HG03432 (cell line): Measurements from ENCODE around the gene DIS3L.
A peak's percentile ranks its signal among the peaks of the same experiment; 100 is the strongest.
"Not testable (repeated sequence)": the region's sequence is repeated elsewhere in the genome, so short reads cannot be mapped to it uniquely, and the experiment has no call there.

Source experiments
- ATAC-seq: cut with Tn5 transposase; IDR thresholded peaks from one replicate; pipeline ENCODE4 v1.9.1; 2021; ENCODE audit warnings: mild to moderate bottlenecking, moderate library complexity; ENCODE audit not compliant: unreplicated experiment

Gene DIS3L

GRCh38 chr15:66293419-66294156 is at the start of gene DIS3L:
Gene DIS3L, plus strand, starts transcription at chr15:66293568. Its CDS starts 29 bp downstream, at chr15:66293597.
- peak; percentile 68 for ATAC-seq

- not testable (repeated sequence) for ATAC-seq
Measured at GRCh38 chr15:66245832-66246231, 47.5 kb upstream of the DIS3L start.

DNA sequence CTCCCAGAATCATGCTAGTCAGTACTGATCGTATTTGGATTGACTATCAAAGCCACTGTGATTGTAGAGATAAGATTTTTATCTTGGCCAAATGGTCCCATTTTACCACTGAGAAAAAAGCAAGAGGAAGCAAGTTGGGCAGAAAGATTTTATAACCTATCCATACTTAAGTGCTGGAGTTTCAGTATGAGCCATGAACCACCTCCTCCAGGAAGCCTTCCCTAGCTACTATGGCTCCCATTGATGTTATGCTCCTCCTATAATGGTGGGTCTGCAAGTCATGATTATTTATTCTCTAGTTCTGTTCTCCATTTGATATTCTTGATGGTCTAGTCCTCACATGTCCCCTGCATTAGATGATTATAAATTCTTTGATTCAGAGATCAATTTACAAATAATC is 46.4 kb upstream of the DIS3L start:
- no peak for ATAC-seq

- ATAC-seq, result no peak
Measured at GRCh38 chr15:66249605-66250174, 43.7 kb upstream of the DIS3L start.

- ATAC-seq, result no peak
Measured at GRCh38 chr15:66251065-66251789, 42.1 kb upstream of the DIS3L start.

- no peak for ATAC-seq
Measured at GRCh38 chr15:66251790-66252684, 41.3 kb upstream of the DIS3L start.

GRCh38 chr15:66252685-66253417 is 40.5 kb upstream of the DIS3L start:
- ATAC-seq, result no peak

DNA sequence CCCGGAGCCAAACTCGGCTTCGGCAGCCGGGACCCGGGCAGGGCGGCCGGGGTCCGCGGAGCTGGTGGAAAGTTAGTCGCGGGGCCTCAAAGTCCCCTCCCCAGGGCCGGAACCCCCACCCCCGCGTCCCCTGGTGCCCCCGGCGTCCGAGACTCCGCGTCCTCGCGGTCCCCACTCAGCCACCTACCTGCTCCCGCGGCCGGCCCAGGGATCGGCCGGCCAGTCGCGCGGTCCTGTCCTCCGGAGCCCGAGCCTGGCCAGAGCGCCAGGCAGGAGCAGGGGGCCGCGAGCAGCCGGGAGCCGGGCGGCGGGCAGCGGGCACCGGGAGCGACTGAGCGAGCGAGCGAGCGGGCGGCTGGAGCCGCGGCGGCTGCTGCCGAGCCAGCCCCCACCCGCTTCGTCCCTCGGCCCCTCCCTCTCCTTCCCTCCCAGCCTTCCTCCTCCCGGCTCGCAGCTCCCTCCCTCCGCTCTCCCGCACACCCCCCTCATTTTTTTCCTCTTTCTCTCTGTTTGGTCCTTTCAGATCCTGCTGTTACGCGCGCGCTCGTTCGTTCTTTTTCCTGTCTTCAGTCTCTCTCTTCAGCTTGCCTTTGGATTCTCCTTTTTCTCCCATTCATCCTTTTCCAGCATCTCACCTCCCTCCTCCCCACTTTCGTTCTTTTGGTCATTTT is 39.8 kb upstream of the DIS3L start, which contains the start of gene MEGF11:
Gene MEGF11, minus strand, starts transcription at position 333 of the 671 bp plus-strand sequence. CDS start 125,347 bp downstream, outside the sequence.
- no peak for ATAC-seq

GRCh38 chr15:66254089-66254950 is 39.0 kb upstream of the DIS3L start:
- no peak for ATAC-seq

GRCh38 chr15:66254951-66255676 is 38.3 kb upstream of the DIS3L start:
- ATAC-seq, result no peak

DNA sequence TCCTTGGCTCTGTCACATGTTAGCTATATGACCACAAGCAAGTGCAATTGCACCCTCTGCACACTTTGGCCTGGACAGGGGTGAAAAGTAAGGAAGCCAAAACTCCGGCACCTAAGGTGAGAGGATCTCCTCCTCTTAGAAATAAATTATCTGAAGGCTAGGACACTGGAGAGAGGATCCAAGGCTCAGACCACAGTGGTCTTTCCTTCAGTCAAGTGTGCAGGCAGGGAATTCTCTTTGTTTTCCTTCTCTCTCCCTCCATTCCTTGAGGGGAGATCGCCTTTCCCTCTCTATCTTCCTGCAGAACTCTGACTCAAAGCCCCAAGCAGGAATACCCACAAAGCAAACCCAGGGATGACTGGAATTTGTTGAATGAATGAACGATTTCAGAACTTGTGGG is 36.7 kb upstream of the DIS3L start:
- no peak for ATAC-seq

- no peak for ATAC-seq
Measured at GRCh38 chr15:66261056-66261455, 32.3 kb upstream of the DIS3L start.

DNA sequence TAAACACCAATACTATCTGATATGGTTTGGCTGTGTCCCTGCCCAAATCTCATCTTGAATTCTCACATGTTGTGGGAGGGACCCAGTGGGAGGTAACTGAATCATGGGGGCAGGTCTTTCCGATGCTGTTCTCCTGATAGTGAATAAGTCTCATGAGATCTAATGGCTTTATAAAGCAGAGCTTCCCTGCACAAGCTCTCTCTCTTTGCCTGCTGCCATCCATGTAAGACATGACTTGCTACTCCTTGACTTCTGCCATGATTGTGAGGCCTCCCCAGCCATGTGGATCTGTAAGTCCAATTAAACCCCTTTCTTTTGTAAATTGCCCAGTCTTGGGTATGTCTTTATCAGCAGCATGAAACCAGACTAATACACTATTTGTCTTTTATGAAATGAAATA is 30.5 kb upstream of the DIS3L start:
- not testable (repeated sequence) for ATAC-seq

- no peak for ATAC-seq
Measured at GRCh38 chr15:66264859-66265513, 28.4 kb upstream of the DIS3L start.

- ATAC-seq, result no peak
Measured at GRCh38 chr15:66269326-66270090, 23.9 kb upstream of the DIS3L start.

DNA sequence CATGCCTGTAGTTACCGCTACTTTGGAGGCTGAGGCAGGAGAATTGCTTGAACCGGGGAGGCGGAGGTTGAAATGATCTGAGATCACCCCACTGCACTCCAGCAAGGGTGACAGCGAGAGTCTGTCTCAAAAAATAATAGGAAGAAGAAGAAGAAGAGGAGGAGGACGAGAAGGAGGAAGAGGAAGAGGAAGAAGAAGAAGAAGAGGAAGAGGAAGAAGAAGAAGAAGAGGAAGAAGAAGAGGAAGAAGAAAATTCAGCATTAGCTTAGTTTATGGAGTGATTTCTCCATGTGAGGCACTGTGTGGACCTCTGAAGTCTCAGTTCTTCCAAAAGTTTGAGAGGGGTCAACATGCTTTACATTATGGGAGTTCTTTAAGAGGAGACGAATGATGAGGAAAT is 22.4 kb upstream of the DIS3L start:
- no peak for ATAC-seq

DNA sequence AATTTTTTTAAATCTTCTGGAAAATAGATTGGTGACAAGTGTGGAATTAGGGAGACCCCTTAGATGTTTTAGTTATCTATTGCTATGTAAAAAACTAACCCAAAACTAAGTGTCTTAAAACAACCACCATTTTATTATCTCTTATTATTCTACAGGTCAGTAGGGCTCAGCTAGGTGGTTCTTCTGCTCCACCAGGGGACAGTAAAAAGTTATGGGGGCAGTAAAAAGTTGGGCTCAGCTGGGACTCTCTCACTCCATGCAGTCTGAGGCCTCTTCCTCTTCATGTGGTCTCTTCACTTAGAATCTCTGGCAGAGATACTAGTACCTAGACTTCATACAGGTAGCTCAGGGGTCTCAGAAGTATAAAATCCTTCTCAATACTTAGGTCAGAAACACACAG is 18.0 kb upstream of the DIS3L start:
- ATAC-seq, result no peak
